Activated effector memory CD4-positive, alpha-beta T cell treated with anti-CD3 and anti-CD28 coated beads, Interleukin-2, amount 50 U/mL, for 16 hours (primary cell): ENCODE measurements around the gene TBC1D22B.
A peak's percentile ranks its signal among the peaks of the same experiment; 100 is the strongest.
"Not testable (repeated sequence)": the region's sequence is repeated elsewhere in the genome, so short reads cannot be mapped to it uniquely, and the experiment has no call there.

ENCODE experiments used
- DNase-seq: peaks from one replicate; pipeline ENCODE4 v3.0.0-alpha.2; 2020

Gene TBC1D22B

GRCh38 chr6:37305841-37306425, 48.4 kb downstream of the TBC1D22B start:
- DNase-seq: no peak

GRCh38 chr6:37306624-37307222, 49.2 kb downstream of the TBC1D22B start:
- DNase-seq: no peak

- DNase-seq: not testable (repeated sequence)
These were observed 49.9 kb downstream of the TBC1D22B start for GRCh38 chr6:37307484-37307883.

GRCh38 chr6:37308069-37308815, 50.7 kb downstream of the TBC1D22B start:
- DNase-seq: no peak

GRCh38 chr6:37309046-37309445, 51.5 kb downstream of the TBC1D22B start:
- no peak for DNase-seq

- DNase-seq: no peak
These were observed 52.1 kb downstream of the TBC1D22B start for GRCh38 chr6:37309692-37310091.

GRCh38 chr6:37310966-37311365, 53.4 kb downstream of the TBC1D22B start:
- DNase-seq: no peak

- no peak for DNase-seq
These were observed 54.3 kb downstream of the TBC1D22B start for GRCh38 chr6:37311741-37312473.

GRCh38 chr6:37313723-37314486, 56.3 kb downstream of the TBC1D22B start:
- no peak for DNase-seq

- DNase-seq: peak; percentile 65
These were observed 57.0 kb downstream of the TBC1D22B start for GRCh38 chr6:37314487-37315156.

GRCh38 chr6:37315157-37315515, 57.6 kb downstream of the TBC1D22B start:
- no peak for DNase-seq

- no peak for DNase-seq
These were observed 58.5 kb downstream of the TBC1D22B start for GRCh38 chr6:37316071-37316470.

GRCh38 chr6:37317312-37318038, 59.9 kb downstream of the TBC1D22B start:
- no peak for DNase-seq

- no peak for DNase-seq
These were observed 61.6 kb downstream of the TBC1D22B start for GRCh38 chr6:37319156-37319555.

- DNase-seq: no peak
These were observed 62.4 kb downstream of the TBC1D22B start for GRCh38 chr6:37319856-37320480.

GRCh38 chr6:37320646-37321045, 63.1 kb downstream of the TBC1D22B start:
- DNase-seq: no peak

- no peak for DNase-seq
These were observed 63.5 kb downstream of the TBC1D22B start for GRCh38 chr6:37321101-37321500.

- DNase-seq: no peak
These were observed 64.2 kb downstream of the TBC1D22B start for GRCh38 chr6:37321516-37322415.

GRCh38 chr6:37323580-37323979, 66.0 kb downstream of the TBC1D22B start:
- no peak for DNase-seq
